HFFc6 (cell line): ENCODE data around the gene ZFYVE28. TPM values are rescaled to one million over a fixed set of nuclear protein-coding genes. Genes with fewer than 3 reads are reported as not detected.

Source experiments
- DNase-seq: peaks from one replicate; pipeline ENCODE4 v3.0.0-alpha.2; 2018
- H3K27ac Mint-ChIP-seq: 2 replicates; pipeline ENCODE4 v1.8.0; 2020; ENCODE audit warnings: mild to moderate bottlenecking, mixed read lengths
- H3K27me3 Mint-ChIP-seq: 2 replicates; pipeline ENCODE4 v1.8.0; 2021; ENCODE audit warnings: mild to moderate bottlenecking, moderate library complexity, mixed read lengths; ENCODE audit not compliant: insufficient read depth
- H3K36me3 Mint-ChIP-seq: 2 replicates; pipeline ENCODE4 v1.8.0; 2021; ENCODE audit warnings: low read depth, mixed read lengths
- H3K4me1 Mint-ChIP-seq: 2 replicates; pipeline ENCODE4 v1.8.0; 2020; ENCODE audit warnings: low read depth, mixed read lengths
- H3K4me3 Mint-ChIP-seq: 2 replicates; pipeline ENCODE4 v1.8.0; 2020; ENCODE audit warnings: mild to moderate bottlenecking, moderate library complexity, mixed read lengths
- H3K9me3 Mint-ChIP-seq: 2 replicates; pipeline ENCODE4 v1.8.0; 2020; ENCODE audit warnings: mild to moderate bottlenecking, mixed read lengths
- CTCF ChIP-seq: fragments of 200-600 bp; sonication (generic); IDR thresholded peaks from 2 replicates; pipeline ENCODE4 v1.5.0; 2021; ENCODE audit warnings: antibody characterized with exemption, mild to moderate bottlenecking
- total RNA-seq, 6 experiments: library from RNA; stranded (reverse); fragmentation: NEBNext Ultra II Directional; extraction: Animal tissue kit (Norgen Biotek cat#: 25700); gene quantifications; 2 replicates in 1 of 6; 3 replicates in 5 of 6; pipeline ENCODE4 v1.2.3, GENCODE V29; 2021

The ZFYVE28 gene
- total RNA-seq, 6 experiments from 2014 or later: 1.8 to 5.4 (median 2.2) TPM

DNA sequence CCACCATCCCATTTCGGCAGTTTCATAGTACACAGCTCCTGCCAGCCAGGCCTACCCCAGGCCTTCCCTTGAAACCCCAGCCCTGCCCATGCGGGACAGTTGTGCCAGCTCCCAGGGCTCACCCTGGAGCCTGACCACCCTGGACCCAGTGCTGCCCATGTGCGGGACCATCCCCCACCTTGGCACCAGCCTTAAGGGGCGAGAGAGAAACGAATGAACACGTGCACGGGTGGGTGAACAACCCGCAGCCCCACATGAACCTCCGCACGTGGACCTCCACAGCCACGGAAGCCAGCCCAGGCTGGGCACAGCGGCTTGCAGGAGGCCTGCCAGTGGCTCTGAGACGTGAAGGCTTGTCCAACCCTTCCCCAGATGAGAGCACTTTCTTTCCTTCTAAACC lies 80.5 kb downstream of the ZFYVE28 start:
- no peaks in the 10 kb centered on the region for H3K4me1 Mint-ChIP-seq
- TF ChIP-seq CTCF: no peak
- no peak overlapping the region for H3K27ac Mint-ChIP-seq
- H3K9me3 Mint-ChIP-seq: no peaks in the 10 kb centered on the region
- no peak for DNase-seq
- H3K27me3 Mint-ChIP-seq: peaks cover 15% of the 10 kb centered on the region
- no peak overlapping the region for H3K4me3 Mint-ChIP-seq
- H3K36me3 Mint-ChIP-seq: no peaks in the 10 kb centered on the region

DNA sequence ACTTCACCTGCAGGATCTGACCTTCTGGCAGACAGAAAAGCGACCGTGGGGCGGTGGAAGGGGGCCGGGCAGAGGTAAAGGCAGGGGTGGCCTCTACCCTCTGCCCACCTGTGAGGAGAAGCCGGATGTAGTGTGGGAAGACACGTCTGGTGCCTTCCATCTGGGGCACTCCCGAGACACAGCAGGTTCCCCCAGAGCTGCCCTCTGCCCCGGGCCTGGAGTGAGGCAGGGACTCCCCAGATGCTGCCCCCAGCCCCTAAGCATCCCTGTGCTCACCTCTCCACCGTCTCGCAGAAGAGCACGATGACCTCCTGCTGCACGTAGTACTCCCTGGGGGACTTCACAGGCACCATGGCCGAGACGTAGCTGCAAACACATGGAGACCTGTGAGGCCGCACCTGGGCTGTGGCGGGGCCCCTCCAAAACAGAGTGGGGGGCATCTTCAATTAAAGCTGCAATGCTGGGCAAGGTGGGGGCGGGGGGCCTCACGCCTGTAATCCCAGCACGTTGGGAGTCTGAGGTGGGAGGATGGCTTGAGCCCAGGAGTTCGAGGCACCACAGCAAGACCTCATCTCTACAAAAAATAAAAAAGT lies 81.2 kb downstream of the ZFYVE28 start:
- no peaks in the 10 kb centered on the region for H3K9me3 Mint-ChIP-seq
- no peak for DNase-seq
- H3K27ac Mint-ChIP-seq: no peak overlapping the region
- H3K27me3 Mint-ChIP-seq: peaks cover 14% of the 10 kb centered on the region
- H3K4me1 Mint-ChIP-seq: no peaks in the 10 kb centered on the region
- no peaks in the 10 kb centered on the region for H3K36me3 Mint-ChIP-seq
- H3K4me3 Mint-ChIP-seq: no peak overlapping the region
- no peak for TF ChIP-seq CTCF

- H3K4me1 Mint-ChIP-seq: no peaks in the 10 kb centered on the region
- H3K36me3 Mint-ChIP-seq: no peaks in the 10 kb centered on the region
- no peaks in the 10 kb centered on the region for H3K9me3 Mint-ChIP-seq
- DNase-seq: no peak
- TF ChIP-seq CTCF: no peak
- no peak overlapping the region for H3K4me3 Mint-ChIP-seq
- H3K27me3 Mint-ChIP-seq: peaks cover 11% of the 10 kb centered on the region
- H3K27ac Mint-ChIP-seq: no peak overlapping the region
Measured at GRCh38 chr4:2336659-2337058, 81.8 kb downstream of the ZFYVE28 start.

DNA sequence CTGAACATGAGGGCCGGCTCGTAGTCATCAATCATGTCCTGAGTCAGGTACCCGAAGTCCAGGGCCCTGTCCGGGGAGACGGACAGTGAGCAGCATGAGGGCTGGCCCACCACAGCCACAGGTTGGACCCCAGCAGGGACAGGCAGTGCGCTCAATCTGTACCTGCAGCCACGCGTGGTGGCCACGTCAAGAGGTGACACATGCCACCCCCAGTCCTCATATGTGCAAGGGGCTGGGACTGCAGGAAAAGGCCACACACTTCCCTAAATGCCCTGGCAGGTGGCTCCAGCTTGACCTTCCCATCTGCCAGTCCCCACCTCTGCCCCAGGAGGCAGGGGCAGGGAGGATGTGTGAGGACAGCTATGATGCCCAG lies 82.7 kb downstream of the ZFYVE28 start:
- no peaks in the 10 kb centered on the region for H3K9me3 Mint-ChIP-seq
- DNase-seq: no peak

DNA sequence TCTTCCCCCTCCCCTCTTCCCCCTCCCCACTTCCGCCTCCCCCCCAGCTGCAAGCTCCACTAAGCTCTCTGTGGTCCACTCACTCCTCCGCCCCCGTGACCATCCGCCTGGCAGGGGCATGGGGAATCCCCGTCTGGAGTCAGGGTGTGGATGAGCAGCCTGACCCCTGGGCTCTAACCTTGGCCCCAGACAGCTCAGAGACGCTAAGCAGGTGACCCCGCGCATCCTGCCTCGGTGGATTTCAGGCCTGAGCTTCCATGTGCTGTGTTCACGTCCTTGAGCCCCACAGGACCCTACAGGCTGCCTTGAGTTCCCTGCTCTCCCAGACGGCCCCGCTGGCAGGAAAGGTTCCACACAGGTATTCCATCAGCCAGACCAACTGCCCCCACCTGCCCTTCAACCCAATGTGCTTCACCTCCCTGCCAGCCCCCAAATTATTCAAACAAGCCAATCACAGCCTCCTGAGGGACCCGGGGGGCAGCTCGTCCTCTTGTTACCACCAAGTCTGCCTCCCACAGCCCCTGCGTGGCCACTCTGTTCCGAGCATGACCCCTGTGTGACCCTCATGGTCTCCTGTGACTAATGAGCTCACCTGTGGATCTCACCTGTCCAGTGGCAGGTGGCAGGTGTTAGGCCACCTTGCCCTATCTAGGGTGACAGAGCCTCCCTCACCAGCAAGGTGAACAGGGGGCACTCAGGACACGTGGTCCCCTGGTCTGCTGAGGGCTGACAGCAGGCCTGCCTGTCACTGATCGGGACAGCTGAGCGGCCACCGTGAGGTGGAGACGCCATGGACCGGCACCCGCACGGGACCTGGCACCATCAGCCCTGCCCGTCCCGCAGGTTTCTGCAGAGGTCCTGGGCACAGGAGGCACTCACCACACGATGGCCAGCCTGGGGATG lies 83.4 kb downstream of the ZFYVE28 start:
- Mint-ChIP-seq H3K27me3 (peaks cover 9% of the 10 kb centered on the region), H3K27ac (no peak overlapping the region), H3K36me3 (no peaks in the 10 kb centered on the region), H3K4me3 (no peak overlapping the region), H3K9me3 (no peaks in the 10 kb centered on the region), H3K4me1 (peaks cover 12% of the 10 kb centered on the region)
- no peak for TF ChIP-seq CTCF
- DNase-seq: no peak

More for the DNA sequence above, 82.7 kb downstream of the ZFYVE28 start:
- no peak overlapping the region for H3K27ac Mint-ChIP-seq
- no peak for TF ChIP-seq CTCF
- peaks cover 11% of the 10 kb centered on the region for H3K27me3 Mint-ChIP-seq
- H3K36me3 Mint-ChIP-seq: no peaks in the 10 kb centered on the region
- H3K4me3 Mint-ChIP-seq: no peak overlapping the region
- H3K4me1 Mint-ChIP-seq: peaks cover 6% of the 10 kb centered on the region
